Measurements from ENCODE around the gene CGB8.

CGB8 gene

GRCh38 chr19:49006905-49007304, 42.0 kb downstream of the CGB8 start:
- Histone ChIP-seq H3K36me3 (ENCODE audit: control insufficient read depth, insufficient read depth, low read length) (peaks cover 30% of the 10 kb centered on the region), H3K4me1 (ENCODE audit: control insufficient read depth, insufficient read depth, low read length) (no peaks in the 10 kb centered on the region), H3K27ac (ENCODE audit: low read depth, low read length) (no peak overlapping the region), H3K27me3 (ENCODE audit: control insufficient read depth, insufficient read depth, low read length) (no peaks in the 10 kb centered on the region), H3K4me3 (ENCODE audit: low read length) (no peak overlapping the region), H3K9ac (ENCODE audit: low read length) (no peak overlapping the region)

DNA sequence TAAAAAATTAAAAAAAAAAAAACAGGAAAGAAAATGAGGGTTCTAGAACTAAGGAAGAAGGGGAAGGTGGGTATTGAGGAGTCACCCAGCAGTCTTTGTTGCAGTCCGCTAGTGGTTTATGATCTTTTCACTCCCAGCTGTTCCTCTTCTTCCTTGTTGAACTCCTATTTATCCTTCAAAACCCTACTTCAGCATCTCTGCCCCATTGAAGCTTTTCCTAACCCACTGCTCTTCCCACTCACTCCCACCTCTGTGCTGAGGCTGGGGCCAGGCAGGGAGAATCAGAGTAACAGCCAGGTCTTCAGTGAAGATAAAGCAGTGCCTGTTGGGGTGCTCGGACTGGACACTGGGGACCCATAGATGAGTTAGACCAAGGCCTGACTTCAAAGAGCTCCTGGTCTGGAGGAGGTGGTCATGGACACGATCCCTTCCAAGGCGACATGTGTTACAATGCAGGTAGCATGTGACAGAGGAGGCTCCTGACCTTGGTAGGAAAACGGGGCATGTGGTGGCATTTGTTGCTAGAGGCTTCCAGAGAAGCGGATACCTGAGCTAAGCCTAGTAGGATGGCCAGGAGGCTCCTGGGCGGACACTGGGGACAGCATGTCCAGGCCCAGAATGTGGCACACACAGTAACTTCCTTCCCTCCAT, 43.8 kb downstream of the CGB8 start:
- Histone ChIP-seq H3K9ac (ENCODE audit: low read length) (no peak overlapping the region), H3K4me1 (ENCODE audit: control insufficient read depth, insufficient read depth, low read length) (no peaks in the 10 kb centered on the region), H3K27me3 (ENCODE audit: control insufficient read depth, insufficient read depth, low read length) (no peaks in the 10 kb centered on the region), H3K4me3 (ENCODE audit: low read length) (no peak overlapping the region), H3K36me3 (ENCODE audit: control insufficient read depth, insufficient read depth, low read length) (peaks cover 24% of the 10 kb centered on the region), H3K27ac (ENCODE audit: low read depth, low read length) (no peak overlapping the region)

- Histone ChIP-seq H3K9ac (ENCODE audit: low read length) (no peak overlapping the region), H3K4me3 (ENCODE audit: low read length) (no peak overlapping the region), H3K27me3 (ENCODE audit: control insufficient read depth, insufficient read depth, low read length) (no peaks in the 10 kb centered on the region), H3K27ac (ENCODE audit: low read depth, low read length) (no peak overlapping the region), H3K4me1 (ENCODE audit: control insufficient read depth, insufficient read depth, low read length) (no peaks in the 10 kb centered on the region), H3K36me3 (ENCODE audit: control insufficient read depth, insufficient read depth, low read length) (peaks cover 19% of the 10 kb centered on the region)
These were observed 44.8 kb downstream of the CGB8 start for GRCh38 chr19:49004133-49004532.

DNA sequence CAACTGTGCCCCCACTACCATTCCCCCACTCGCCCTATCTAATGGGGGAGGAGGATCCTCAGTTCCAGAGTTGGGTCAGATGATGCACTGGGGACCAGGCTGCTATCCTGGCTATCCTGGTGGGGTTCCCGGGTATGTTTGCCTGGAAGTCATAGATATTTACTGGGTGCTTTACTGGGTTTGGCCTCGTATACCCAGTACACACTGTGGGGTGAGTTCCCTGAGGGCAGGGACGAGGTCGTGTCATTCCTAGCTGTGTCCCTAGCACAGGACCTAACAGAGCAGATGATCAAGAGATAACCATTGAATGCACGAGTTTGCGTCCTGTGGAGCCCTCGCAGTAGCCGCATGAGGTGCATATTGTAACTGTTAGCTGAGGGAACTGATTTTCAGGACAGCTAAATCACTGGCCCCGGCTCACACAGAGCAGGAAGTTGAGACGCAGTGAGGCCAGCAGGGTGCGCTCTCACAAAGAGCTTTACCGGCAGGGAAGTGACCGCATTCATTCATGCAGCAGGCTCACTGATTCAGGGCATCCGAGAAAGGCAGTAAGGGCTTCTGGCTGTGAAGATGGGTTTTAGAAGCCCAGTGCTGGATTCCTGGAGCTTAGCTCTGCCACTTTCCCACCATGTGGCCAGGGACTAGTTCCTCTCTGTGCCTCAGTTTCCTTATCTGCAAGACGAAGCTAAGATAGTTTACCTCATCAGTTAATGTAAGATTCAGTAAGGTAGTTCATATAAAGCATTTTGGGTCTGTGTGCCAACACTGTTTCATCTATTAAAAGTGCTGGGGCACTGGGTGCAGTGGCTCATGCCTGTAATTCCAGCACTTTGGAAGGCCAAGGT, 49.2 kb downstream of the CGB8 start:
- Histone ChIP-seq H3K27ac (ENCODE audit: low read depth, low read length) (no peak overlapping the region), H3K36me3 (ENCODE audit: control insufficient read depth, insufficient read depth, low read length) (no peaks in the 10 kb centered on the region), H3K27me3 (ENCODE audit: control insufficient read depth, insufficient read depth, low read length) (no peaks in the 10 kb centered on the region), H3K4me1 (ENCODE audit: control insufficient read depth, insufficient read depth, low read length) (no peaks in the 10 kb centered on the region), H3K9ac (ENCODE audit: low read length) (no peak overlapping the region), H3K4me3 (ENCODE audit: low read length) (no peak overlapping the region)

DNA sequence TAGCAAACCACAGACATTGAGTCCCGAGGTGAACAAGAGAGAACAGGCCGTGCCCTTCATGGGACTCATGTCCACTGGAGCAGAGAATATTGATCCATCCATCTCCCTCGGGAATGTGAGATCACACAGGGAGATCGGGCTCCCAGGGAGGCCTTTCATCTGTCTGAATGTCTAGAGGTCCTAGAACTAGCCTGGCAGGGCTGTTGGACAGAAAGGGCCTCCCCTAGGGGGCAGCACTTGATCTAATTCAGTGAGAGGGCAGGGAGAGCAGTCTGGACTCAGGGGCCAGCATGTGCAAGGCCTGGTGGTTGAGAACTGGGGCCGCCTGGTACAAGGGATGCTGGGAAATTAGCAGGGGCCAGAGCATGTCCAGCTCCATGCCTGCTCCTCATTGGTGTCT, 50.9 kb downstream of the CGB8 start:
- Histone ChIP-seq H3K9ac (ENCODE audit: low read length) (no peak overlapping the region), H3K36me3 (ENCODE audit: control insufficient read depth, insufficient read depth, low read length) (no peaks in the 10 kb centered on the region), H3K27me3 (ENCODE audit: control insufficient read depth, insufficient read depth, low read length) (no peaks in the 10 kb centered on the region), H3K4me3 (ENCODE audit: low read length) (no peak overlapping the region), H3K4me1 (ENCODE audit: control insufficient read depth, insufficient read depth, low read length) (peaks cover 3% of the 10 kb centered on the region), H3K27ac (ENCODE audit: low read depth, low read length) (no peak overlapping the region)

All from rectal smooth muscle tissue (tissue), 1 donor.